Activated CD8-positive, alpha-beta memory T cell treated with anti-CD3 and anti-CD28 coated beads, Interleukin-2, amount 50 U/mL, for 24 hours (primary cell): ENCODE results near the gene ZNF146.
A peak's percentile ranks its signal among the peaks of the same experiment; 100 is the strongest.
"Not testable (repeated sequence)": the region's sequence is repeated elsewhere in the genome, so short reads cannot be mapped to it uniquely, and the experiment has no call there.

Experiments used
- DNase-seq: peaks from one replicate; pipeline ENCODE4 v3.0.0-alpha.2; 2020; ENCODE audit errors: extremely low read depth

ZNF146 gene

GRCh38 chr19:36214386-36215275, at the start of gene ZNF146, which contains the start of gene ZNF565:
TSS of gene ZNF146 (plus strand) at chr19:36215106. CDS start at chr19:36236441, 21,335 bp downstream.
TSS of gene ZNF565 (minus strand) at chr19:36214665. CDS start at chr19:36201985, 12,680 bp downstream.
- DNase-seq: peak; percentile 95

- no peak for DNase-seq
Observed at GRCh38 chr19:36169084-36169760, 45.7 kb upstream of the ZNF146 start.

GRCh38 chr19:36172852-36173251, 42.1 kb upstream of the ZNF146 start:
- no peak for DNase-seq

- DNase-seq: not testable (repeated sequence)
Observed at GRCh38 chr19:36173846-36174245, 41.1 kb upstream of the ZNF146 start.

- not testable (repeated sequence) for DNase-seq
Observed at GRCh38 chr19:36179077-36179476, 35.8 kb upstream of the ZNF146 start.

- no peak for DNase-seq
Observed at GRCh38 chr19:36182612-36183244, 32.2 kb upstream of the ZNF146 start.

- no peak for DNase-seq
Observed at GRCh38 chr19:36183245-36183628, 31.7 kb upstream of the ZNF146 start.

GRCh38 chr19:36186722-36187121, 28.2 kb upstream of the ZNF146 start:
- not testable (repeated sequence) for DNase-seq

- DNase-seq: no peak
Observed at GRCh38 chr19:36196249-36196648, 18.7 kb upstream of the ZNF146 start.

GRCh38 chr19:36198119-36198518, 16.8 kb upstream of the ZNF146 start:
- DNase-seq: no peak

GRCh38 chr19:36201684-36202083, 13.2 kb upstream of the ZNF146 start:
- DNase-seq: no peak

GRCh38 chr19:36203293-36203692, 11.6 kb upstream of the ZNF146 start:
- no peak for DNase-seq

- no peak for DNase-seq
Observed at GRCh38 chr19:36207605-36208252, 7.2 kb upstream of the ZNF146 start.

- DNase-seq: no peak
Observed at GRCh38 chr19:36209372-36209771, 5.5 kb upstream of the ZNF146 start.

GRCh38 chr19:36210497-36210896, 4.4 kb upstream of the ZNF146 start:
- DNase-seq: no peak

- DNase-seq: no peak
Observed at GRCh38 chr19:36212895-36213294, 2.0 kb upstream of the ZNF146 start.

- DNase-seq: no peak
Observed at GRCh38 chr19:36215276-36216123, 594 bp downstream of the ZNF146 start.

GRCh38 chr19:36221474-36221873, 6.6 kb downstream of the ZNF146 start:
- DNase-seq: no peak

GRCh38 chr19:36222503-36222902, 7.6 kb downstream of the ZNF146 start:
- DNase-seq: no peak

- no peak for DNase-seq
Observed at GRCh38 chr19:36225219-36225892, 10.4 kb downstream of the ZNF146 start.
